Cortex of kidney (tissue), 1 donor: ENCODE data around the gene CFAP57.

Experiments
- DNase-seq: peaks from one replicate; lab custom pipeline; 2025; lab: John Stamatoyannopoulos, UW

Gene CFAP57

DNA sequence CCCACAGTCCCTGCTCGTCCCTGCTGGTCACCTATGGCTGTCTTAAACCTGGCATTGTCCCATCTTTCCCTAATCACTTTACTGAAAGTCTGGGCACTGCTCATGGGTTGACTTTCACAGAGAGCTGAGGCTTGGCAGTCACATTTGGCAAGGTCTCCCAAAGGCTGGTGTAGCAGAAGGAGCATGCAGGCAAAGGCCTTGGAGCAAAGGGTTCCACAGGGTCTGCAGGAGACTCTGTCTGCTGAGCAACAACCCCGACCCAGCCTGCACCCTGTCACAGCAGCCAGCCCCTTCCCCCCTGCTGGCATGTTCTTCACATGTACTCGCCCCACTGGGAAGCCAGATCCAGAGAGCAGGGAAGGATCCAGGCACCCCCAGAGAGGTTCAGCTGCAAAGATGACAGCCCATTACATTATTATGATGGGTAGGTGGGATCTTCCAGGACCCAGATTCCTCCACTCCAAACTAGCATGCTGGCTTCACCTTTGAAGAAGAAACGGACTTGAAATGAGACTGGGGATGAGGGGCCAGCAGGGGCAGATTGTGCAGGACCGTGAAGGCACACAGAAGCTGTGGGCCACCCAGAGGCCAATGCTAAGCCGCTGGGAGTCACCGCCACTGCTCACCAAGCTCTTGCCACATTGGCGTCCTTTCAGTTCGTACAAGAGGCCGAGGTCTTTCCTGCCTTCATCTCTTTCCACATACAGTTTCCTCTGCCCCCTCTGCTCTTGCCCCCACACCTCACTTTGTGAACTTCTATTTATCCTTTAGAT is 83.5 kb downstream of the CFAP57 start:
- DNase-seq = no peak

DNA sequence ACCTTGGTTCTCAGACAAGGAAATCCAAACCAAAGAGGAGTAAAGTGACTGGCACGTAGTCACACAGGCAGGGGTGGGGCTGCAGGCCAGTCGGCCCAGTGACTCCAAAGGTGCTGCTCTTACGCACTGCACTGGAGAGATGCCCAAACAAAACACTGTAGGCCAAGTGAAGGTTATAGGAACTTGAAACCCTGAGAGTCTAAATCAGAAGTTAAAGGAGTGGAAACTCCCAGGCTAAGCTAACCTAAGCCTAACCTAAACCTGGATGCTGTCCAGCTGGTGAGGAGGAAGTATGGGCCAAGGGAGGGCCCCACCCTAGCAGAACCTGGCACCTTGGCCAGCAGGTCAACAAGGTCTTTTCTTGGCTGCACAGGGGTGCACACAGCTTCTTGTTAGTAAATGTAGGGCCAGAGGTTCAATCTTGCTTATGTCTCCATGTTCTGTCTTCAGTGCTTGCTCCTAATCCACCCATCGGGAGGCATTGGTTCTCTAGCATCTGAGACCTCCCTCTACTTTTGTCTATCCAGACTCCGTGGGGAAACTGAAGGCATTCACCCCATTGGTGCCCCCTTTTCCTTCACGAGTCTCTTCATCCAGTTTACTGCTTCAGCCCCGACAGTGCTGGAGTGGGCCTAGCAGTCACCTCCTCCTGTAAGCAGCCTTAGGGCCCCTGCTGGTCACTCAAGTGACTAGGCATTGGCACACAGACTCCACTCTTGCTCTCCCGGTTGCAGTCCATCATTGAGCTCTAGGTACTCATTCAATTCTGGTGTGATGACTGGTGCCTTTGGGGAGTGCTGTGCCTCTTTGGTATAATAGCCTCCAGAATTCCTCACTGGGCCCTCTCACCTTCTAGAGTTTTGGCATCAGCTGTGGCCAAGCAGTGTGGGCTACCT is 84.8 kb downstream of the CFAP57 start:
- DNase-seq = no peak

DNA sequence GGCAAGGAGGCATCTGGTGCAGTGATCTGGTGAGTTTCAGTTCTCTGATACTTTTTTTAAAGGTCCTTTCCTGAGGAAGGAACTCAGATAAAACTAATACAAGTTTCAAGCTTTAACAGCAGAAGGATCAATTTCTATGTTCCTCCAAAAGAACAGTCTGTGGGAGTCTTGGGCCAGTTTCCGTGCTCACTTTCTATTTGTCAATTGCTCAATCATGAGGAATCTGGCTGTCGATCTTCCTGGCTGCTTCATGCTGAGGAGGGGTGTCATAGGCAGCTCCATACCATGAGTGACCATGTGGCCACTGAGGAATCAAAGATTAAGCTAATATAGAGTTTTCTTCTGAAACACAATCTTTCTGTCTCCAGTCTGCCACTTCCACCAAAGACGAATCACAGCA is 86.2 kb downstream of the CFAP57 start:
- DNase-seq = no peak

DNA sequence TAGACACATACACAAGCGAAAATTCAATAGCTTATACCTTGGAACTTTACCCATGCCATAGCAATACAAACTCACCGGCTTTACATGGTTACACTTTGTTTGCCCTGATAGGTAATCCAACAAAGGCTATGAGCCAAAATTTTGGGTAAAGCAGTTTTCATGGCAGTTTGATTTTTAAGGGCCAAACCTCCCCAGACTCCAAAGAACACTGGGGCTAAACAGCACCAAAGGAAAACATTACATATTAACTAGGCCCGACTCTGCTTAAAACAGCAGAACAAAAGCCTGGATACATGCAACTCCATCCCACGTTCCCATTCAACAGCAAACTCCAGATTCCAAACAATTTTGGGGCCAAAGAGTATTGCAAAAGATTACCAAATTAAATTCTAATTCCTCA is 93.3 kb downstream of the CFAP57 start:
- no peak for DNase-seq

DNA sequence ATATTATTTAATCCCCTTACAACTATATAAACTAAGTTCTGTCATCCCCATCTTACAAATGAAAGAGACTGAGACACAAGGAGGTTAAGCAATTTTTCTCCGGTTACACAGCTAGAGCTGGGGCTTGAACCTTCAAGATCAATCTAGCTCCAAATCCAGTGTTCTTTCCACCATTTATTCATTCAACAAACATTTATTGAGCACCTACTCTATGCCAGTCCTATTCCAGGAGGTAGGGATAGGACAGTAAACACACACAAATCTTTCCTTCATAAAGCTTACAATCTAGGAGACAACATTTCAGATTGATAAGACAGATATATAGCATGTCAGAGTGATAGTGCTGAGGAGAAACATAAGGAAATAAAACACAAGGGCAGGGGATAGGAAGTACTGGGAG is 94.8 kb downstream of the CFAP57 start:
- DNase-seq = no peak

DNA sequence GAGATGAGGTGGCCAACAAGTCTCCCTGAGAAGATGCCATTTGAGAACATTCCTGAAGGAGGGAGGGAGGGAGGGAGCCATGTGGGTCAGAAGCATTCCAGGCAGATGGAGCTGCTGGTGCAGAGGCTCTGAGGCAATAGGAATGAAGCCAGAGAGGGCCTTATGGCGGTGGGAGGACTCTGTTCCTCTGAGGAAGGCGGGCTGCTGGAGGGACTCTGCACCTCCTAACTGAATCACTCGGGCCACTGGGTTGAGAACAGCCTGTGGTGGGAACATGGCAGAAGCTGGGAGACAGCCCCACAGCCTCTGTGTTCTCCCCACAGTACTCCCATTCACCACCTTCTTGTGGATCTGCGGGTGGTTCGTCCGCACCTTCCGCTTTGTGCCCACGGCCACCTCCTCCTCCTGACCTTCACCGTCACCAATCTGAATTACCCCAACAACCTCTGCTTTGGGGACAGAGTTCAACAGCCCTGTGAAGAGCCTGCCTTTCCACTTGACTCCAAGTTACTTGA is 95.2 kb downstream of the CFAP57 start:
- DNase-seq = no peak

DNA sequence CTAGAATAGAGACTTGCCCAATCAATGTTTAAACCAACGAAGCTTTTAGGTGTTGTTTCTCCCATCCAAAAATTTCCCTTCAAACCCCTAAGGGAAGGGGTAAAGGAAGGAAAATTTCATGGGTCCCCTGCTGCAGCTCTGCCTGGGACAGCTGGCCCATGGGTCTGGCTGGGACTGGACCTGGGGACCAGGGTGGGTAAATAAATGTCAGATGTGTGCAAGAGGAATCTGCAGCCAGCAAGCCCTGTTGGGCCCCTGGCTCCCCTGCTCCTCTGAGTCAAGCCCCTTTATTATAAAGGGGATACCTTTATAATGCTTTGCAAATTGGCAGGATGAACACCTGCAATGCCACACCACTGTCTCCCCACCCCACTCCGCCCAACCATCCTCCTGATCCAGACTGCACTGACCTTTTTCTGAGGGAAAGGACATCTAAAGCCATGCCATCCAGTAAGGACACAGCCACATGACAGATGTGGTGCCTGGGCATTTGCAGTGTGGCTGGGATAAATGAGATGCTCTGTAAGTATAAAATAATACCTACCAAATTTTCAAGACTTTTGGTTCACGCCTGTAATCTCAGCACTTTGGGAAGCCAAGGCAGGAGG is 95.8 kb downstream of the CFAP57 start:
- DNase-seq = no peak

DNA sequence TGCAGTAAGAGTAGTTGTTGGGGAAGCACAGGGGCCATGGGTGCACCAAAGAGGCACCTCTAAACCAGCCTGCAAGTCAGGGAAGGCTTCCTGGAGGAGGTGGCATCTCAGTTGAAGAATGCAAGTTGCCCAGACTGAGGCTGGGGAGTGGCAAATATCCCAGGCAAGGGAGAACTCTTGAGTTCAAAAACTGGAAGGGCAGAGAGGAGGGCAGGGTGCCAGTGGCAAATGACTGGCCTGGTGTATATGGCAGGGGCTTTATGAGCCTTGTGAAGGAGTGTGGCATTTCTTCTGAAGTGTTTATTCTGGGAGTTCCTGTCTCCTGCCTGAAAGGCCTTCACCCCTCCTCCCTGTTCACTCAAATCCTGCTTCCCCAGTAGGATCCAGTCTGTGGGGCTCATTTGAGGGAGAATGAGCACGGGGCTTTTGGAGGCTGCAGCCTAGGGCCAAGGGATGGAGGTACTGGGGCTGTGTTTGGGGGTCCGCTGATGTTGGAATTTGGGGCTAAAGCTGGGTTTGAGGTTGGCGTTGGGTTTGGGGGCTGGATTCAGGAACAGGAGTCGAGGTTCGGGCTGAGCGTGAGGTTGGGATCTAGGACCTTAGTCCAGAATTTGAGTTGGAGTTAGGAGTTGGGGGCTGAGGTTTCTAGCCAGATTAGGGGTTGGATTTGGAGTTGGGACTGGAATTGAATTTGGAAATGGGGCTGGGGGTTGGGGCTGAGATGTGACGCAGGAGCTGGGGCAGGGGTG is 97.7 kb downstream of the CFAP57 start, which contains the start of gene TMEM125:
TMEM125 (plus strand) TSS at position 357 of the 749 bp plus-strand sequence. CDS start 2,740 bp downstream, outside the sequence.
- no peak for DNase-seq

DNA sequence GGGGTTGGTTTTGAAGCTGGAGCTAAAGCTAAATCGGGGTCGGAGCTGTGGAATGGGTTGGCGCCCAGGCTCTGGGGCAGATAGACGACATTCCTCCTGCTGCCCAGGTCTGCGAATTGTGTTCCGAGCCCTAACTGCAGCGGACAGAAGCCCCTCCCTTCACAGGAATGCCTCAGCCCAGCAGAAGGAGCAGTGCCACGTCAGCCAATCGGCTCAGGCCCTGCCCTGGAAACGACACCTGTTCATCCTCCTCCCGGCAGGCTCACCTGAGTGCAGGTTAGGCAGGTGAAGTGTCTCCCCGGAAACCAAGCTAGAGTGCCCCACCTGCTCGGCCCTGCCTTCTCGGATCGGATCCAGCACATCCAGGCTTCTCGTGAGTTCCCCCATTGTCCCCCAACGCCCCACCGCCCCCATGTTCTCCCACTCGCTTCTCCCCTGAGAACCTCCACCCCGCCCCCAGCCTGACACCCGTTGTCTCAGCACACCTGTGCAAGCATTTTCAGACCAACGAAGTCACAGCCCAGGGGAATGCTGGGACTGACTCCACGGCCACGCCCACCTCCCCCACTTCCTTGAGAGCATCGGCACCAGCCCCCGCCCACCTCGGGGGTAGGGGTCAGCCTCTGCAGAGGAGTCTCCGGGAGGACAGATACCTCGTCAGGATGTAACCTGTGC is 98.4 kb downstream of the CFAP57 start:
- DNase-seq = no peak

DNA sequence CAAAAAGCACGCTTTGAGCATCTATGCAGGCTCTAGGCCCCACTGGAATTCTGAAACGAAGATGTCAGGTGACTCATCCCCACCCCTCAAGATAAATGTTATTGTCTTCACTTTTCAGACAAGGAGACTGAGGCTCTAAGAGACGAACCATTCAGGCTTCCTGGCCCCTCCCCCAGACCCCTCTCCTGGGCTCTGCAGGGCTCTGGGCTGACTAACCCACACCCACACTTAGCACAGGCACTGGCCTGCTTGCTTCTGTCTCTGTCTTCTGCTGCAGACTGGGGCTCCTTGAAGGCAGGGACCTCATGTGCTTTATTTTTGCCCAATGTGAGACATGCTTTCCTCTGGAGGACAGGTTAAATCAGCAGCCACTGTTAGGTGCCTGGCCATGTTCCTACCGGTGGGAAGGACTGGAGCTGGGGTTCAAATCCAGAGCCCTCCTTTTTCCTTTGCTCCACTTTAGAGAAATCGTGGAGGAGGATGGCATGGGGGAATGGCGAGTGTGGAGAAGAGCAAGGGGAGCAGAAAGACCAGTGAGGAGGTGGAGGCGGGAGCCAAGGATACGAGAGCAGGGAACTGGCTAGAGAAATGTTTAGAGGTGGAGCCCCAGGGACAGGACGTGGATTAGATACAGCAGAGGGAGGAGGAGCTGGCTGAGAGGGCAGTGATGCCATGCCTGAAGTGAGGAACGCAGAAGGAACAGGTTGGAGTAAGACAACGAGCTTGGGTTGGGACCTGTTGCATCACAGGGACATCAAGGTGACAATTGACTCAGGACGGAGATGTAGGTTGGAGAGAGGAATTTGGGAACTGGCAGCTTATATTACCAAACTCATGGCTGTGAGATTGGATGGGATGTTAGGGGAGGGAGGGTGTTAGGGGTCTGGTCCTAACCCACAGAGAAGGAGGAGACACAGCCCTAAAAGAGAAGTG is 99.3 kb downstream of the CFAP57 start:
- no peak for DNase-seq

DNA sequence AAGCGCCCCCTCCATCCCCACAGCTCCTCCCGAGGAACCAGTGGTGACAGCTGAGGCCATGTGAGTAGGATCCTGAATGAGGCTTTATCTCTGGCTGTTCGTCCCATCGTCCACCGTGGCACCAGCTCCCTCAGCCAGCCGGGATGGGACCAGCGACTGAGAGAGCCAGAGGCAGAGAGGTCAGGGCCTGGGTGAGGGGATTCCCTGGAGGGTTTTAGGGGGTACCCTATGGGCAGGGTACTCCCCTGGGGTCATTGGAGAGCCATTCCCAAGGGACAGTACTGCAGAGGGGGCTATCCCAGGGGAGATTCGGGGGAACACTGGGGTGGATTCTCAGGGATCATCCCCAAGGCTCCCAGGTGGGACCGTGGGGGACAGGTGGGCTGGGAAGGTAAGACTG is 100.0 kb downstream of the CFAP57 start:
- no peak for DNase-seq

DNA sequence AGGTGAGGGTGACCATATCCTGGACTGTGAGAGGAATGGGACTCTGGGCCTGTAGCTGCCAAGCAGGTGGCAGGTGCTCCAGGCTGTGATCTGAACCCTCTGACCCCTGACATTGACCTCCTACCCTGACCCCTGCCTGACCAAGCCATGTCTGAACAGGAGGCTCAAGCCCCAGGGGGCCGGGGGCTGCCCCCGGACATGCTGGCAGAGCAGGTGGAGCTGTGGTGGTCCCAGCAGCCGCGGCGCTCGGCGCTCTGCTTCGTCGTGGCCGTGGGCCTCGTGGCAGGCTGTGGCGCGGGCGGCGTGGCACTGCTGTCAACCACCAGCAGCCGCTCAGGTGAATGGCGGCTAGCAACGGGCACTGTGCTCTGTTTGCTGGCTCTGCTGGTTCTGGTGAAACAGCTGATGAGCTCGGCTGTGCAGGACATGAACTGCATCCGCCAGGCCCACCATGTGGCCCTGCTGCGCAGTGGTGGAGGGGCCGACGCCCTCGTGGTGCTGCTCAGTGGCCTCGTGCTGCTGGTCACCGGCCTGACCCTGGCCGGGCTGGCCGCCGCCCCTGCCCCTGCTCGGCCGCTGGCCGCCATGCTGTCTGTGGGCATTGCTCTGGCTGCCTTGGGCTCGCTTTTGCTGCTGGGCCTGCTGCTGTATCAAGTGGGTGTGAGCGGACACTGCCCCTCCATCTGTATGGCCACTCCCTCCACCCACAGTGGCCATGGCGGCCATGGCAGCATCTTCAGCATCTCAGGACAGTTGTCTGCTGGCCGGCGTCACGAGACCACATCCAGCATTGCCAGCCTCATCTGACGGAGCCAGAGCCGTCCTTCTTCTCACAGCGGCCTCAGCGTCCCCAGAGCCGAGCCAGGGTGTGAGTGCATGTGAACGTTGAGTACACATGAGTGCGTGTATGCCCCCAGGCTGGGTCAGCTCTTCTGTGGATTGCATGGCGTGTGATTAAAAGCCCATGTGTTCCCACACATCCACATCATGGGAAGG is 100.7 kb downstream of the CFAP57 start:
- DNase-seq = no peak

DNA sequence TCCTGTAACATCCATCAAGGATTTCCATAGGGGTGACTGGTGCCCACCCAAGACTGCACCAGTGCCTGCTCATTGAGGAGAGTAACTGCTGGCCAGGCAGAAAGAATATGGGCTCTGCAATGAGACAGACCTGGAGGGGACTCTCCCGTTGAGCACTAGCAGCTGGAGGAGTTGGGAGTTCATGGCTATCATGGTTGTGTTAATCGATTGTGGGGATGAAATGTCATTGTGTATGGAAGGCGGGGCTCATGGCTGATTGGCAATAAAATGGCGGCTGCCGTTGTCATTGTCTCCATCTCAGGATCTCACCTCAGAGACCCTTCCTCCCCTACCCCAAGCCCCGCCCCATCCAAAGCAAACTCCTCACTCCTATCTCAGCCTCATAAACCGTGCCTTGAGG is 101.6 kb downstream of the CFAP57 start:
- DNase-seq = no peak

DNA sequence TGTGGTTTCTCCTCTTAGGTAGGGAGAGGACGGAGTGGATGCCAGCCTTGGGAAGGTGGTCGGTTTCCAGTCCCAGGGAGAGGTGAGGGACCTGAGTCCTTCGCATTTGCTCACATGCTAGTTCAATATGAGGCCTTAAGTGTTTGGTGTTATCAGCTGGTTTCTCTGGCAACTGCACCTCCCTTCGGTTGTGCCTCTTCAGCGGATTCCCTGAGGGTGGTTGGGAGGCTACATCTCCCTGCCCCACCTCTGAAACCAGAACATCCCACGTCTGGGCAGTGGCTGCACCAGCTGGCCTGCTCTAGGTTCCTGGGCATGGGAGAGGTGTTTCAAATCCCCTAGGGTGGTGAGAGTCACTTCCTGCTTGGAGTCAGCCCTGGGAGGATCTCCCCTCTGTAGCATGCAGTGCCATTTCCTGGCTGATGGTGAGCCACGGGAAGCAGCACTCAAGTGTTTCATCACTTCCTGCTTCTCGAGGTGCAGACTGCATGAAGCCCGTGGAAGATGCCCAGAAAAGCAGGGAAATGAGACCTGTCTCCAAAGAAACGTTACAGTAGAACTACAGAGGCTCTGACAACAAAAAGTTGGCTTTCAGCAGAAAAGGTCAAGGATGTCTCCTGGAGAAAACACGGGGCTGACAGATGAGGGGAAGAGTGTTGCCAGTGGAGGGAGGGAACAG is 102.1 kb downstream of the CFAP57 start:
- no peak for DNase-seq

DNA sequence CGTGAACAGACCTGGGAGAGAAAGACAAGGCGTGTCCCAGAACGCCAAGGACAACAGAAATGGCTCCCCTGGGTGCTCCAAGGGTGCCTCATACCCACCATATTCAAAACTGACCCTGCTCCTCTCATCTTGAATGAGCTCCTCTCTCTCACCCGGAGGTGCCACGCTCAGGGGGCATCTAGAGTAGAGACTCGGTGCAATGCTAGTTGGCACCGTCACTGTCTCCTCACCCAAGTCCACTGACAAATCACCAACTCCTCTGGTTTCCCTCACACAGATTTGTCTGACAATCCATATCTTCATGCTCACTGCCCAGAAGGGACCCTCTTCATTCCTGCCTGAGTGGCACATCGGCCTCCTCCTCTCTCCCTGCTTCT is 102.7 kb downstream of the CFAP57 start:
- no peak for DNase-seq

DNA sequence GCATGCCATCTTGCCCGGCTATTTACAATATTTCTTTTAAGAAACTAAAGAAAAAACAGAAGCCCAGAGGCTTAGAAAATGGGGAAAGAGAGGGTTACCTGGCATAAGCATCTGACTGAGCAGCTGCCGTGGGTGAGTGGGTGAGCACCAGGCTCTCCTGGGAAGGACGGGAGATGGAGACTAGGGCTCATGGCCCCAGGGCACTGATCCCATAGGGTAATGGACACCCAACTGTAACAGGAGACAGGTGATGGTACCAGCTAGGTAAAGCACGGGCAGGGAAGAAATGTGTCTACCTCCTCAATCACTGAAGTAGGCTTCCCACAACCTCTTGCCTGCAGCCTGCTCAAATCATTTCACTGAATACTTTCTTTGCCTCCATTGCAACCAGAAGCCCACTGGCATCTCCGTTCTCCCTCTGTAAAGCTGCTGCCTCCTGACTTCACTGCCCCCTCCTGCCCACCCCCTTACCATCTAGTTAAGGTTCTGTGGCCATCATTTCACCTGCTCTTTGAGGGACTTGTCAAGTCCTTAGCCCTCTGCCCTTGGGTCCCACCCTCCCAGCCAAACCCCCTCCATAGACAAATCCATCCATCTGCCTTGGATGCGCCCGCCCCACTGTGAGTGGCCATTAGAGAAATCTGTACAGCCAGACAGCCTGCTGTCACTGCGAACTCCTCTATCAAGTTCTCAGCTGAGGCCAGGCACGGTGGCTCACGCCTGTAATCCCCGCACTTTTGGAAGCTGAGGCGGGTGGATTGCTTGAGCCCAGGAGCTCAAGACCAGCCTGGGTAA is 103.9 kb downstream of the CFAP57 start:
- DNase-seq = no peak

DNA sequence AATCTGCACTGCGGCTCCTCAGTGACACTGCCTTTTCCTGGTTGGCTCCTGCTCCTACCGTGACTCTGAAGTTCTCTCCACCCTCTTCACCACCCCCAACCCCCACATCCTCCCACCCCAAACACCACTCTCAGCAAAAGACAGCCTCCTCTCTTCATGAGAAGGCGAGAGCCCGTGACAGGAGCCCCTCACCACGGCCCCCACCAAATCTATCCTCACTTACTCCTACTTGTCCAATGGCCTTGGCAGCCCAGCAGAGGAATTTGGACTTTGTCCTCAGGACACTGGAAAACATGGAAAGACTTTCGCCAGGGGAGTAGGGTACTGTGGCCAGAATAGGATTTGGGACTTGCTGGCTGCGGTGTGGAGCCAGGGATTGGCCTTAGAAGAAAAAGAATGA is 104.5 kb downstream of the CFAP57 start:
- DNase-seq = no peak
